SK-N-SH (cell line): ENCODE measurements around the gene CHRNE.

Experiments used
- CTCF ChIP-seq: fragments of 200-600 bp; sonication (generic); IDR thresholded peaks from 2 replicates; pipeline ENCODE4 v1.6.1; 2017; ENCODE audit warnings: antibody characterized with exemption, mild to moderate bottlenecking, moderate library complexity
- FOXM1 ChIP-seq: IDR thresholded peaks from 2 replicates; pipeline ENCODE4 v1.4.0; 2012; ENCODE audit warnings: low read depth, mild to moderate bottlenecking
- TCF12 ChIP-seq: IDR thresholded peaks from 2 replicates; pipeline ENCODE4 v1.4.0; 2012
- ZBTB33 ChIP-seq: IDR thresholded peaks from 2 replicates; pipeline ENCODE4 v1.4.0; 2012; ENCODE audit warnings: low read depth, borderline replicate concordance

GRCh38 chr17:4948931-4949320 is 46.0 kb upstream of the CHRNE start:
- TF ChIP-seq ZBTB33: no peak
- TF ChIP-seq CTCF: no peak
- TF ChIP-seq TCF12: no peak
- no peak for TF ChIP-seq FOXM1
